Liver (tissue), 9 donors: ENCODE measurements around the gene PLEKHA7. TPM values are rescaled to one million over a fixed set of nuclear protein-coding genes. Genes with fewer than 3 reads are reported as not detected.

ENCODE experiments used
- DNase-seq: peaks from one replicate; pipeline ENCODE4 v3.0.0-alpha.2; 2017; ENCODE audit warnings: low spot score
- H3K27ac ChIP-seq, 2 donors: one replicate each; pipeline ENCODE4 v1.7.0; 2013; ENCODE audit warnings: inconsistent platforms in 2 of 2, low read length in 2 of 2, control low read depth in 1 of 2, low read depth in 1 of 2, mild to moderate bottlenecking in 1 of 2
- H3K27me3 ChIP-seq, 4 donors: one replicate each; pipeline versions ENCODE4 v1.6.1 to v1.7.0; 2013; ENCODE audit warnings: low read length in 3 of 4, inconsistent platforms in 1 of 4, mild to moderate bottlenecking in 1 of 4, moderate library complexity in 1 of 4; ENCODE audit not compliant: control insufficient read depth in 4 of 4, insufficient read depth in 4 of 4
- H3K36me3 ChIP-seq, 4 donors: one replicate each; pipeline versions ENCODE4 v1.6.1 to v1.7.0; 2013; ENCODE audit warnings: low read length in 3 of 4, mild to moderate bottlenecking in 3 of 4, low read depth in 1 of 4, moderate library complexity in 1 of 4; ENCODE audit not compliant: control insufficient read depth in 4 of 4, insufficient read depth in 3 of 4
- H3K4me1 ChIP-seq, 4 donors: one replicate each; pipeline versions ENCODE4 v1.6.1 to v1.7.0; 2013; ENCODE audit warnings: low read length in 3 of 4, mild to moderate bottlenecking in 3 of 4, moderate library complexity in 1 of 4; ENCODE audit not compliant: control insufficient read depth in 4 of 4, insufficient read depth in 4 of 4
- H3K4me3 ChIP-seq, 3 donors: one replicate each; pipeline versions ENCODE4 v1.6.1 to v1.7.0; 2013; ENCODE audit warnings: low read length in 3 of 3, control low read depth in 1 of 3, low read depth in 1 of 3, mild to moderate bottlenecking in 1 of 3
- H3K9ac ChIP-seq, 2 donors: one replicate each; pipeline ENCODE4 v1.7.0; 2013; ENCODE audit warnings: low read length in 2 of 2, mild to moderate bottlenecking in 2 of 2, moderate library complexity in 2 of 2, control low read depth in 1 of 2, low read depth in 1 of 2
- H3K9me3 ChIP-seq, 4 donors: one replicate each; pipeline versions ENCODE4 v1.6.1 to v1.7.0; 2013; ENCODE audit warnings: low read length in 3 of 4; ENCODE audit not compliant: control insufficient read depth in 4 of 4
- EGR1 ChIP-seq, 2 donors: IDR thresholded peaks; 2 replicates each; pipeline ENCODE4 v1.6.1; 2016 to 2018; ENCODE audit warnings: antibody characterized with exemption in 2 of 2, low read depth in 2 of 2
- FOXA1 ChIP-seq: IDR thresholded peaks from 2 replicates; pipeline ENCODE4 v1.6.1; 2016; ENCODE audit warnings: antibody characterized with exemption
- FOXA2 ChIP-seq: IDR thresholded peaks from 2 replicates; pipeline ENCODE4 v1.6.1; 2016; ENCODE audit warnings: antibody characterized with exemption
- HNF4A ChIP-seq, 2 donors: conservative IDR thresholded peaks; 2 replicates each; pipeline ENCODE4 v1.6.1; 2016; ENCODE audit warnings: antibody characterized with exemption in 2 of 2, mild to moderate bottlenecking in 2 of 2
- HNF4G ChIP-seq: IDR thresholded peaks from 2 replicates; pipeline ENCODE4 v1.6.1; 2016; ENCODE audit warnings: antibody characterized with exemption
- JUND ChIP-seq, 2 donors: IDR thresholded peaks; 2 replicates each; pipeline ENCODE4 v1.6.1; 2016; ENCODE audit warnings: antibody characterized with exemption in 2 of 2
- NR2F2 ChIP-seq: IDR thresholded peaks from 2 replicates; pipeline ENCODE4 v1.6.1; 2016; ENCODE audit warnings: antibody characterized with exemption
- RAD21 ChIP-seq, 2 donors: IDR thresholded peaks; 2 replicates each; pipeline ENCODE4 v1.6.1; 2016; ENCODE audit warnings: antibody characterized with exemption in 2 of 2, mild to moderate bottlenecking in 2 of 2
- RXRA ChIP-seq, 2 donors: IDR thresholded peaks; 2 replicates each; pipeline ENCODE4 v1.6.1; 2017 to 2018; ENCODE audit warnings: antibody characterized with exemption in 2 of 2, mild to moderate bottlenecking in 1 of 2
- SP1 ChIP-seq: IDR thresholded peaks from 2 replicates; pipeline ENCODE4 v1.6.1; 2018; ENCODE audit warnings: antibody characterized with exemption, mild to moderate bottlenecking
- TAF1 ChIP-seq: conservative IDR thresholded peaks from 2 replicates; pipeline ENCODE4 v1.6.1; 2016; ENCODE audit warnings: antibody characterized with exemption, mild to moderate bottlenecking
- YY1 ChIP-seq: IDR thresholded peaks from 2 replicates; pipeline ENCODE4 v1.6.1; 2016; ENCODE audit warnings: antibody characterized with exemption, mild to moderate bottlenecking
- WGBS: extraction: QIAGEN DNeasy Blood & Tissue Kit; methylation state at CpG from one replicate; pipeline ENCODE4 v1.1.7; 2013; 5-methylcytosine and 5-hydroxymethylcytosine counted together
- polyA plus RNA-seq, 2 donors: library from polyadenylated mRNA; stranded (reverse) in 1 of 2; unstranded in 1 of 2; fragments of 200-250 nt in 1 of 2; fragments of >200 nt in 1 of 2; fragmentation: Nextera tagmentation in 1 of 2; extraction: Ambion mirVana in 1 of 2; gene quantifications; one replicate each; pipeline versions ENCODE4 v1.2.1 to v1.2.3, GENCODE V29; 2013 to 2015
- total RNA-seq, 2 donors: library from RNA; depleted of rRNA; stranded (reverse); fragments of >200 nt; gene quantifications; one replicate each; pipeline ENCODE4 v1.2.3, GENCODE V29; 2014
- TF ChIP-seq, protein P1 (sequence below): IDR thresholded peaks from 2 replicates; pipeline ENCODE4 v1.6.1; 2016; ENCODE audit warnings: antibody characterized with exemption
- TF ChIP-seq, protein P2 (sequence below): IDR thresholded peaks from 2 replicates; pipeline ENCODE4 v1.6.1; 2016; ENCODE audit warnings: antibody characterized with exemption
- TF ChIP-seq, protein P3 (sequence below): fragments of 150-350 bp; IDR thresholded peaks from 2 replicates; pipeline ENCODE4 v1.5.1; 2017; ENCODE audit warnings: improper control_type of control experiment, low read depth, low read length; ENCODE audit not compliant: missing input control
- TF ChIP-seq, protein P4 (sequence below): IDR thresholded peaks from 2 replicates; pipeline ENCODE4 v1.6.1; 2016; ENCODE audit warnings: antibody characterized with exemption
- TF ChIP-seq, protein P5 (sequence below): IDR thresholded peaks from 2 replicates; pipeline ENCODE4 v1.6.1; 2016; ENCODE audit warnings: antibody characterized with exemption, mild to moderate bottlenecking
- donor health status: healthy.
- donor health status: healthy.
- donor health status: healthy.
- donor health status: healthy.
- donor health status: healthy.

PLEKHA7 gene
- total and polyA plus RNA-seq, 4 donors: 6.1 to 28.8 (median 8.5) TPM

DNA sequence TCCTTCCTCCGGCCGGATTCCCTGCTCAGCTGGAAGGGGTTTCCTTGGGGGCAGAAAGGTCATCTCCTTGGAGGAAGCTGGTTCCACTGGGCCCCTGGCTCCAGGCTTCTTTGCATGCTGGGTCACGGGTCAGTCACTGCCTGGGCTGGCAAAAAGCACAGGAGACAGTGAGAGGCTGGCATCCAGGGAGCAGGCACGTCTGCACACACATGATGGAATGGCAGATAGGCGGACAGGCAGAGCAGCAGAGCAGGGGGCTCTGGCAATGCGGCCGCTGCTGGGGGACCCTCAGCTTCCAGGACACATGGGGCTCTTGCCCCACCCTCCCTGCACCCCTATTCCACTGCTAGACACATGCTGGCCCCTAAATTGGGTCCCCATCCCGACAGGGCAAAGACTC is 235.3 kb downstream of the PLEKHA7 start:
- H3K9me3 ChIP-seq: no peaks in the 10 kb centered on the region
- no peak overlapping the region for H3K9ac ChIP-seq
- no peak overlapping the region for H3K27ac ChIP-seq
- DNase-seq: no peak
- no peaks in the 10 kb centered on the region for H3K27me3 ChIP-seq
- H3K36me3 ChIP-seq: peaks cover 0 to 8% (median 2%) of the 10 kb centered on the region in 4 donors
- no peak overlapping the region for H3K4me3 ChIP-seq
- H3K4me1 ChIP-seq: peaks cover 8 to 20% (median 18%) of the 10 kb centered on the region in 4 donors
- TF ChIP-seq, protein P1, sequence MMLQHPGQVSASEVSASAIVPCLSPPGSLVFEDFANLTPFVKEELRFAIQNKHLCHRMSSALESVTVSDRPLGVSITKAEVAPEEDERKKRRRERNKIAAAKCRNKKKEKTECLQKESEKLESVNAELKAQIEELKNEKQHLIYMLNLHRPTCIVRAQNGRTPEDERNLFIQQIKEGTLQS: no peak
- no peak for TF ChIP-seq JUND (IDR thresholded peaks at IDR 0.05)
- TF ChIP-seq, protein P2, sequence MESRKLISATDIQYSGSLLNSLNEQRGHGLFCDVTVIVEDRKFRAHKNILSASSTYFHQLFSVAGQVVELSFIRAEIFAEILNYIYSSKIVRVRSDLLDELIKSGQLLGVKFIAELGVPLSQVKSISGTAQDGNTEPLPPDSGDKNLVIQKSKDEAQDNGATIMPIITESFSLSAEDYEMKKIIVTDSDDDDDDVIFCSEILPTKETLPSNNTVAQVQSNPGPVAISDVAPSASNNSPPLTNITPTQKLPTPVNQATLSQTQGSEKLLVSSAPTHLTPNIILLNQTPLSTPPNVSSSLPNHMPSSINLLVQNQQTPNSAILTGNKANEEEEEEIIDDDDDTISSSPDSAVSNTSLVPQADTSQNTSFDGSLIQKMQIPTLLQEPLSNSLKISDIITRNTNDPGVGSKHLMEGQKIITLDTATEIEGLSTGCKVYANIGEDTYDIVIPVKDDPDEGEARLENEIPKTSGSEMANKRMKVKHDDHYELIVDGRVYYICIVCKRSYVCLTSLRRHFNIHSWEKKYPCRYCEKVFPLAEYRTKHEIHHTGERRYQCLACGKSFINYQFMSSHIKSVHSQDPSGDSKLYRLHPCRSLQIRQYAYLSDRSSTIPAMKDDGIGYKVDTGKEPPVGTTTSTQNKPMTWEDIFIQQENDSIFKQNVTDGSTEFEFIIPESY: no peak
- no peak for TF ChIP-seq SP1
- TF ChIP-seq RAD21 (IDR thresholded peaks at IDR 0.05): no peak
- no peak for TF ChIP-seq EGR1 (IDR thresholded peaks at IDR 0.05; ENCODE audit: low read depth in 2 of 2)
- TF ChIP-seq FOXA1: no peak
- TF ChIP-seq, protein P3, sequence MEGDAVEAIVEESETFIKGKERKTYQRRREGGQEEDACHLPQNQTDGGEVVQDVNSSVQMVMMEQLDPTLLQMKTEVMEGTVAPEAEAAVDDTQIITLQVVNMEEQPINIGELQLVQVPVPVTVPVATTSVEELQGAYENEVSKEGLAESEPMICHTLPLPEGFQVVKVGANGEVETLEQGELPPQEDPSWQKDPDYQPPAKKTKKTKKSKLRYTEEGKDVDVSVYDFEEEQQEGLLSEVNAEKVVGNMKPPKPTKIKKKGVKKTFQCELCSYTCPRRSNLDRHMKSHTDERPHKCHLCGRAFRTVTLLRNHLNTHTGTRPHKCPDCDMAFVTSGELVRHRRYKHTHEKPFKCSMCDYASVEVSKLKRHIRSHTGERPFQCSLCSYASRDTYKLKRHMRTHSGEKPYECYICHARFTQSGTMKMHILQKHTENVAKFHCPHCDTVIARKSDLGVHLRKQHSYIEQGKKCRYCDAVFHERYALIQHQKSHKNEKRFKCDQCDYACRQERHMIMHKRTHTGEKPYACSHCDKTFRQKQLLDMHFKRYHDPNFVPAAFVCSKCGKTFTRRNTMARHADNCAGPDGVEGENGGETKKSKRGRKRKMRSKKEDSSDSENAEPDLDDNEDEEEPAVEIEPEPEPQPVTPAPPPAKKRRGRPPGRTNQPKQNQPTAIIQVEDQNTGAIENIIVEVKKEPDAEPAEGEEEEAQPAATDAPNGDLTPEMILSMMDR: no peak
- no peak for TF ChIP-seq HNF4G
- no peak for TF ChIP-seq YY1
- WGBS: 90% methylated on average over 8 of the region's 8 CpGs

DNA sequence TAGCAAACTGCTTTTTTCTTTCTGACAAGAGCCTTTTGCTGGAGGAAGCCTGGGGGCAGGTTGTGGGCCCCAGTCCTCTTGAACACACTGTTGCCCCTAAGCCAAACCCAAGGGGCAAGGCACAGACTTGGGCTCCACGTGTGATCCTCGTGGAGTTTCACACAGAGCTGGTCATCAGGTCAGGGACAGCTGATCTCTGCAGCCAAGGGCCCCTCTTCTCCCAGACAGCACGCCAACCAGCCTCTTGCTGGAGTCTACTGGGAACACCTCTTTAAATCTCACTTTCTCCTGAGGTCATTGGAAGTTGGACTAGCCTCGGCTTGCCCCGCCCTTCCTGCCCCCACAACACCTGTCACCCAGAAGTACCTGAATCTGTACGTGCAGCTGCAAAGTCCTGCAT is 235.9 kb downstream of the PLEKHA7 start:
- H3K4me1 ChIP-seq: peaks cover 11 to 20% (median 18%) of the 10 kb centered on the region in 4 donors
- no peak overlapping the region for H3K9ac ChIP-seq
- H3K36me3 ChIP-seq: peaks cover 0 to 8% (median 2%) of the 10 kb centered on the region in 4 donors
- H3K9me3 ChIP-seq: no peaks in the 10 kb centered on the region
- DNase-seq: no peak
- H3K27ac ChIP-seq: no peak overlapping the region
- no peak overlapping the region for H3K4me3 ChIP-seq
- no peaks in the 10 kb centered on the region for H3K27me3 ChIP-seq
- TF ChIP-seq RAD21 (IDR thresholded peaks at IDR 0.05) (no peak), FOXA2 (no peak), TAF1 (no peak), EGR1 (IDR thresholded peaks at IDR 0.05; ENCODE audit: low read depth in 2 of 2) (no peak), HNF4G (no peak), SP1 (no peak), FOXA1 (no peak), YY1 (no peak), HNF4A (conservative IDR thresholded peaks at IDR 0.05) (no peak), NR2F2 (no peak), JUND (IDR thresholded peaks at IDR 0.05) (no peak), RXRA (IDR thresholded peaks at IDR 0.05) (no peak)
- TF ChIP-seq, protein P4, sequence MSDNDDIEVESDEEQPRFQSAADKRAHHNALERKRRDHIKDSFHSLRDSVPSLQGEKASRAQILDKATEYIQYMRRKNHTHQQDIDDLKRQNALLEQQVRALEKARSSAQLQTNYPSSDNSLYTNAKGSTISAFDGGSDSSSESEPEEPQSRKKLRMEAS: no peak
- TF ChIP-seq, protein P1: no peak
- TF ChIP-seq, protein P5, sequence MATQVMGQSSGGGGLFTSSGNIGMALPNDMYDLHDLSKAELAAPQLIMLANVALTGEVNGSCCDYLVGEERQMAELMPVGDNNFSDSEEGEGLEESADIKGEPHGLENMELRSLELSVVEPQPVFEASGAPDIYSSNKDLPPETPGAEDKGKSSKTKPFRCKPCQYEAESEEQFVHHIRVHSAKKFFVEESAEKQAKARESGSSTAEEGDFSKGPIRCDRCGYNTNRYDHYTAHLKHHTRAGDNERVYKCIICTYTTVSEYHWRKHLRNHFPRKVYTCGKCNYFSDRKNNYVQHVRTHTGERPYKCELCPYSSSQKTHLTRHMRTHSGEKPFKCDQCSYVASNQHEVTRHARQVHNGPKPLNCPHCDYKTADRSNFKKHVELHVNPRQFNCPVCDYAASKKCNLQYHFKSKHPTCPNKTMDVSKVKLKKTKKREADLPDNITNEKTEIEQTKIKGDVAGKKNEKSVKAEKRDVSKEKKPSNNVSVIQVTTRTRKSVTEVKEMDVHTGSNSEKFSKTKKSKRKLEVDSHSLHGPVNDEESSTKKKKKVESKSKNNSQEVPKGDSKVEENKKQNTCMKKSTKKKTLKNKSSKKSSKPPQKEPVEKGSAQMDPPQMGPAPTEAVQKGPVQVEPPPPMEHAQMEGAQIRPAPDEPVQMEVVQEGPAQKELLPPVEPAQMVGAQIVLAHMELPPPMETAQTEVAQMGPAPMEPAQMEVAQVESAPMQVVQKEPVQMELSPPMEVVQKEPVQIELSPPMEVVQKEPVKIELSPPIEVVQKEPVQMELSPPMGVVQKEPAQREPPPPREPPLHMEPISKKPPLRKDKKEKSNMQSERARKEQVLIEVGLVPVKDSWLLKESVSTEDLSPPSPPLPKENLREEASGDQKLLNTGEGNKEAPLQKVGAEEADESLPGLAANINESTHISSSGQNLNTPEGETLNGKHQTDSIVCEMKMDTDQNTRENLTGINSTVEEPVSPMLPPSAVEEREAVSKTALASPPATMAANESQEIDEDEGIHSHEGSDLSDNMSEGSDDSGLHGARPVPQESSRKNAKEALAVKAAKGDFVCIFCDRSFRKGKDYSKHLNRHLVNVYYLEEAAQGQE: no peak
- TF ChIP-seq, protein P3: no peak
- TF ChIP-seq, protein P2: no peak
- 90% methylated on average over 6 of the region's 6 CpGs for WGBS
